Measurements from ENCODE around the gene TAS1R2.

GRCh38 chr1:18875796-18876128 is 16.3 kb upstream of the TAS1R2 start:
- no peak for TF ChIP-seq CTCF (IDR thresholded peaks at IDR 0.05)
- no peak for TF ChIP-seq POLR2A (IDR thresholded peaks at IDR 0.05)
